Adrenal gland (tissue), 5 donors: Measurements from ENCODE around the gene EIF4E2.

Experiments used
- POLR2A ChIP-seq, 2 donors: fragments of 450-650 bp; IDR thresholded peaks; one replicate each; pipeline ENCODE4 v1.6.1; 2017; ENCODE audit warnings: antibody characterized with exemption in 2 of 2, mild to moderate bottlenecking in 2 of 2, moderate library complexity in 1 of 2
- TF ChIP-seq, protein P1 (sequence below), 6 experiments: fragments of 450-650 bp in 4 of 6; fragments of 200-600 bp in 2 of 6; sonication (generic) in 1 of 6; IDR thresholded peaks; 1 replicate in 5 of 6; 2 replicates in 1 of 6; pipeline versions ENCODE4 v1.5.1 to v1.8.0; 2016 to 2021; ENCODE audit warnings: antibody characterized with exemption in 6 of 6, mild to moderate bottlenecking in 2 of 6, moderate library complexity in 1 of 6
- donor health status: DM: no; HTN: no; CAD: no.

DNA sequence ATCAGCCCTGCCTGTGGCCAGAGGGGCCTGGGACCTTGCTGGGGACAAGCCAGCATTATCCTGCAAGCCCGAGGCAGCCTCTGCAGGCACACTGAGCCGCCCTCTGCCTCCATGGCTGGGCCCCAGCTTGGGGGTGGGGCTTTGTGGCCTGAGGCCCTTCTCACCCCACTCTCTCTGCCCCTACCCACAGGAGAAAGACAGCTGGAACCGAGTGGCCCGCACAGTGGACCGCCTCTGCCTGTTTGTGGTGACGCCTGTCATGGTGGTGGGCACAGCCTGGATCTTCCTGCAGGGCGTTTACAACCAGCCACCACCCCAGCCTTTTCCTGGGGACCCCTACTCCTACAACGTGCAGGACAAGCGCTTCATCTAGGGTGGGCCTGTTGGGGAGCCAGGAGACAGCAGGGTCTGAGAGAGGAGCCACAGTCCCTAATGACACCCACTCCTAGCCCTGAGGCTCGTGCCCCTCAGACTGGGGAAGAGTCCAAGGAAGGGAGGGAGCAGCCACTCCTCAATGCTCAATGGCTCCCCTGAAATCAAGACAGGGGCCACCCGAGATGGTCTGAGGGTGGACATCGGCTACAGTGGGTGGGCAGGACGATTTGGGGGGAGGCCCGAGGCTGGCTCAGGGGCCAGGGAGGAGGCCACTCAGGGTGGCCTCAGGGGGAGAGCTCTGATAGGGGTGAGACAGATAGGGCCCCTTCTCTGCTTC, 15.4 kb upstream of the EIF4E2 start:
- TF ChIP-seq, protein P1, sequence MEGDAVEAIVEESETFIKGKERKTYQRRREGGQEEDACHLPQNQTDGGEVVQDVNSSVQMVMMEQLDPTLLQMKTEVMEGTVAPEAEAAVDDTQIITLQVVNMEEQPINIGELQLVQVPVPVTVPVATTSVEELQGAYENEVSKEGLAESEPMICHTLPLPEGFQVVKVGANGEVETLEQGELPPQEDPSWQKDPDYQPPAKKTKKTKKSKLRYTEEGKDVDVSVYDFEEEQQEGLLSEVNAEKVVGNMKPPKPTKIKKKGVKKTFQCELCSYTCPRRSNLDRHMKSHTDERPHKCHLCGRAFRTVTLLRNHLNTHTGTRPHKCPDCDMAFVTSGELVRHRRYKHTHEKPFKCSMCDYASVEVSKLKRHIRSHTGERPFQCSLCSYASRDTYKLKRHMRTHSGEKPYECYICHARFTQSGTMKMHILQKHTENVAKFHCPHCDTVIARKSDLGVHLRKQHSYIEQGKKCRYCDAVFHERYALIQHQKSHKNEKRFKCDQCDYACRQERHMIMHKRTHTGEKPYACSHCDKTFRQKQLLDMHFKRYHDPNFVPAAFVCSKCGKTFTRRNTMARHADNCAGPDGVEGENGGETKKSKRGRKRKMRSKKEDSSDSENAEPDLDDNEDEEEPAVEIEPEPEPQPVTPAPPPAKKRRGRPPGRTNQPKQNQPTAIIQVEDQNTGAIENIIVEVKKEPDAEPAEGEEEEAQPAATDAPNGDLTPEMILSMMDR (IDR thresholded peaks at IDR 0.05): no peak
- no peak for TF ChIP-seq POLR2A (IDR thresholded peaks at IDR 0.05)
